H1 (cell line): ENCODE data around the gene SUPT20H.

Source experiments
- BCL11A ChIP-seq, 2 experiments: IDR thresholded peaks; one replicate each; pipeline ENCODE4 v1.6.1; 2011; ENCODE audit warnings: low read depth in 2 of 2, low read length in 2 of 2, mild to moderate bottlenecking in 2 of 2
- CBX5 ChIP-seq: fragments of 300-800, 300-1000 bp; sonication (generic); IDR thresholded peaks from 2 replicates; pipeline ENCODE4 v1.7.1; 2016; ENCODE audit warnings: antibody characterized with exemption, low read length, low read depth
- CTCF ChIP-seq, 3 experiments: IDR thresholded peaks; 1 replicate in 2 of 3; 2 replicates in 1 of 3; pipeline versions ENCODE4 v1.5.1 to v1.6.1; 2011; ENCODE audit warnings: low read length in 3 of 3, mild to moderate bottlenecking in 3 of 3, inconsistent platforms in 2 of 3, low read depth in 1 of 3, moderate library complexity in 1 of 3; ENCODE audit not compliant: insufficient read depth in 1 of 3; ENCODE audit errors: control extremely low read depth in 1 of 3
- GTF2F1 ChIP-seq: IDR thresholded peaks from 2 replicates; pipeline ENCODE4 v1.6.1; 2012; ENCODE audit warnings: low read depth, low read length, improper control_type of control experiment, borderline replicate concordance
- HDAC6 ChIP-seq: IDR thresholded peaks from one replicate; pipeline ENCODE4 v1.7.1; 2012; ENCODE audit warnings: low read depth, mild to moderate bottlenecking, inconsistent platforms, low read length, moderate library complexity
- JUN ChIP-seq: IDR thresholded peaks from 2 replicates; pipeline ENCODE4 v1.6.1; 2011; ENCODE audit warnings: low read depth, mild to moderate bottlenecking, improper control_type of control experiment, low read length
- MAX ChIP-seq: IDR thresholded peaks from 2 replicates; pipeline ENCODE4 v1.6.1; 2012; ENCODE audit warnings: inconsistent platforms
- POLR2A ChIP-seq, 2 experiments: IDR thresholded peaks; 1 replicate in 1 of 2; 2 replicates in 1 of 2; pipeline ENCODE4 v1.6.1; 2011; ENCODE audit warnings: low read depth in 2 of 2, low read length in 2 of 2, mild to moderate bottlenecking in 2 of 2; ENCODE audit errors: control extremely low read depth in 1 of 2
- POLR2AphosphoS5 ChIP-seq: IDR thresholded peaks from 2 replicates; pipeline ENCODE4 v1.6.1; 2011; ENCODE audit warnings: low read depth, low read length
- RBBP5 ChIP-seq: IDR thresholded peaks from 2 replicates; pipeline ENCODE4 v1.7.1; 2012; ENCODE audit warnings: low read depth, mild to moderate bottlenecking, inconsistent platforms, low read length, moderate library complexity, borderline replicate concordance
- SRF ChIP-seq: IDR thresholded peaks from 2 replicates; pipeline ENCODE4 v1.6.1; 2011; ENCODE audit warnings: mild to moderate bottlenecking, low read depth, low read length, moderate library complexity

- TF ChIP-seq POLR2A (IDR thresholded peaks at IDR 0.05; ENCODE audit: control extremely low read depth in 1 of 2, low read depth in 2 of 2, low read length in 2 of 2) (no peak), SRF (no peak), CBX5 (no peak), RBBP5 (no peak), GTF2F1 (no peak), POLR2AphosphoS5 (no peak), HDAC6 (no peak), JUN (no peak), BCL11A (IDR thresholded peaks at IDR 0.05; ENCODE audit: low read depth in 2 of 2, low read length in 2 of 2) (no peak), CTCF (IDR thresholded peaks at IDR 0.05; ENCODE audit: control extremely low read depth in 1 of 3, insufficient read depth in 1 of 3, low read depth in 1 of 3, low read length in 3 of 3) (no peak), MAX (no peak)
Observed at GRCh38 chr13:37001921-37002250, 57.6 kb downstream of the SUPT20H start.
